Uterus (tissue), 4 donors: Measurements from ENCODE around the gene STIM2. TPM values are rescaled to one million over a fixed set of nuclear protein-coding genes. Genes with fewer than 3 reads are reported as not detected.

Experiments
- DNase-seq, 2 donors: peaks; one replicate each; pipeline ENCODE4 v3.0.0-alpha.2; 2019 to 2020
- H3K27ac ChIP-seq, 2 donors: fragments of 200-600 bp; sonication (generic); 1 replicate in 1 of 2; 2 replicates in 1 of 2; pipeline ENCODE4 v1.5.1; 2016 to 2018
- H3K27me3 ChIP-seq, 2 donors: fragments of 200-600 bp; sonication (generic); one replicate each; pipeline ENCODE4 v1.5.1; 2018 to 2019; ENCODE audit warnings: control low read depth in 1 of 2
- H3K36me3 ChIP-seq, 2 donors: fragments of 200-600 bp; sonication (generic); one replicate each; pipeline ENCODE4 v1.5.1; 2019; ENCODE audit warnings: control low read depth in 1 of 2
- H3K4me1 ChIP-seq, 2 donors: fragments of 200-600 bp; sonication (generic); one replicate each; pipeline ENCODE4 v1.5.1; 2018 to 2019; ENCODE audit warnings: control low read depth in 1 of 2
- H3K4me3 ChIP-seq, 2 donors: fragments of 200-600 bp; sonication (generic); 1 replicate in 1 of 2; 2 replicates in 1 of 2; pipeline ENCODE4 v1.5.1; 2018 to 2019; ENCODE audit warnings: mild to moderate bottlenecking in 1 of 2
- H3K9me3 ChIP-seq, 2 donors: fragments of 200-600 bp; sonication (generic); one replicate each; pipeline ENCODE4 v1.5.1; 2019; ENCODE audit warnings: control low read depth in 1 of 2
- POLR2A ChIP-seq, 2 donors: fragments of 450-650 bp; IDR thresholded peaks; one replicate each; pipeline ENCODE4 v1.6.1; 2016; ENCODE audit warnings: antibody characterized with exemption in 2 of 2, mild to moderate bottlenecking in 1 of 2, moderate library complexity in 1 of 2
- intact Hi-C: fragments of 100-400 bp; cut with DNase I; formaldehyde crosslinking; loops from one replicate; pipeline ENCODE4 v1.15.1; 2023; ENCODE audit warnings: low total_unique reads
- total RNA-seq, 4 donors: library from RNA; depleted of rRNA in 3 of 4; stranded (reverse); fragments of >200 nt in 3 of 4; gene quantifications; one replicate each; pipeline versions ENCODE4 v1.1.0 to v1.2.4, GENCODE V29; 2014 to 2023
- TF ChIP-seq, protein P1 (sequence below), 4 experiments: fragments of 200-600 bp in 2 of 4; fragments of 450-650 bp in 2 of 4; sonication (generic) in 2 of 4; IDR thresholded peaks; one replicate each; pipeline ENCODE4 v1.5.1; 2016 to 2019; ENCODE audit warnings: antibody characterized with exemption in 4 of 4, mild to moderate bottlenecking in 2 of 4, moderate library complexity in 1 of 4
- donor health status: DM: yes; HTN: yes; CAD: no.

Gene STIM2
- total RNA-seq, 4 donors from 2014 or later: 27.9 to 38.2 (median 29.4) TPM

DNA sequence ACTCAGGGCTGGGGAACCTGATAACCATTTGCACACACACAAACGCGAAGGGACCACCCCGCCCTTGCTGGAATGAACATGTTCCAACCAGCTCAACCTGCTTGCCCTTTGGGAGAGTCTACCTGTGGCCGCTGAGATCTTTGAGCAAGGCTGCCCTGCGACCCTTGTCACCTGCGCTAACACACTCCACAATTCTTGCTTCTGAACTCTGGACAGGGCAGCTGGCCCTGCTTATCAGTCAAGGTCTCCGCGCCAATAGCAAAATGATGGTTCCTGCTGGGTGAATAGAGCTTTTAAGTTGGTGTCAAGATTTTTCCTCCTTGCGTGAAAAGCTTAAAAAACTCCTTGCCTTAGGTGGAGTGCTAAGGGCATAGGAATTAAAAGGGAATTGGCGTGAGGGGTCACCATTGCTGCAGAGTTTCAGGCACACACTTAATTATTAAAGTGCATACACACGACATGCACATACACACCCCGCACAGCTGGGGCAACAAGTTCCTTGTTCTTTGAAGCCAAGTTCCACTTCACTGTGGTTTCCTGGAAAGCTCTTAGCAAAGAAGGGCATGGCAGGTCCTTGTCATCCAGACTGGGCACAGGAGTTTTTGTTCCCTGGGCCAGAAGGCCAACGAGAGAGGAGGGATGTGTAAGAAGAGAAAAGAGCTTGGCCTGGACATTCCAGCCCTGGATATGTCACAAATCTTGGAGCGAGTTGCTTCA is 207.7 kb downstream of the STIM2 start:
- no peak for TF ChIP-seq POLR2A (IDR thresholded peaks at IDR 0.05)
- TF ChIP-seq, protein P1, sequence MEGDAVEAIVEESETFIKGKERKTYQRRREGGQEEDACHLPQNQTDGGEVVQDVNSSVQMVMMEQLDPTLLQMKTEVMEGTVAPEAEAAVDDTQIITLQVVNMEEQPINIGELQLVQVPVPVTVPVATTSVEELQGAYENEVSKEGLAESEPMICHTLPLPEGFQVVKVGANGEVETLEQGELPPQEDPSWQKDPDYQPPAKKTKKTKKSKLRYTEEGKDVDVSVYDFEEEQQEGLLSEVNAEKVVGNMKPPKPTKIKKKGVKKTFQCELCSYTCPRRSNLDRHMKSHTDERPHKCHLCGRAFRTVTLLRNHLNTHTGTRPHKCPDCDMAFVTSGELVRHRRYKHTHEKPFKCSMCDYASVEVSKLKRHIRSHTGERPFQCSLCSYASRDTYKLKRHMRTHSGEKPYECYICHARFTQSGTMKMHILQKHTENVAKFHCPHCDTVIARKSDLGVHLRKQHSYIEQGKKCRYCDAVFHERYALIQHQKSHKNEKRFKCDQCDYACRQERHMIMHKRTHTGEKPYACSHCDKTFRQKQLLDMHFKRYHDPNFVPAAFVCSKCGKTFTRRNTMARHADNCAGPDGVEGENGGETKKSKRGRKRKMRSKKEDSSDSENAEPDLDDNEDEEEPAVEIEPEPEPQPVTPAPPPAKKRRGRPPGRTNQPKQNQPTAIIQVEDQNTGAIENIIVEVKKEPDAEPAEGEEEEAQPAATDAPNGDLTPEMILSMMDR (IDR thresholded peaks at IDR 0.05): no peak
- no peaks in the 10 kb centered on the region for H3K9me3 ChIP-seq
- no peak overlapping the region for H3K27ac ChIP-seq
- no peaks in the 10 kb centered on the region for H3K27me3 ChIP-seq
- H3K36me3 ChIP-seq: no peaks in the 10 kb centered on the region
- no peak overlapping the region for H3K4me3 ChIP-seq
- intact Hi-C loops: no loop called here
- DNase-seq: no peak
- no peaks in the 10 kb centered on the region for H3K4me1 ChIP-seq
